ENCODE data around the gene CACNA2D3.

DNA sequence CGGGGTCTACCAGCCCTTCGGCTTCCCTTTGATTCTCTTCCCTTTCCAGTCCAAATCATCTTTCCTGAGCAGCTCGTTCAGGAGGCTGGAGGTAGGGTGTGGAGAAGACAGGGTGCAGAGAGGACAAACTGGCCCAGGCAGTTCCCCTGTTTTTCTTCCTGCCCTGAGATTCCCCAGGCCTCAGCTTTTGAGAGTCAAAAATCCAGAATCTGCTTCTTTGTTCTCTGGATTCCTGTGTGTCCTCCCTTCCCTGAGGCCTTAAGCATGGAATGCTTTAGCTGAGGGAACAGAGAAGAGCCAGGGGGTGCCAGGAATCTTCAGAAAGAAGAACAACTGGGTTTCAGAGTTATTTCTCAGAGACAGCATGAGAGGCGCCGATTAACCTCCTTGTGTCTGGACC is 832.2 kb downstream of the CACNA2D3 start:
- TF ChIP-seq EZH2 (IDR thresholded peaks at IDR 0.05) (no peak), POLR2AphosphoS5 (IDR thresholded peaks at IDR 0.05; ENCODE audit: borderline replicate concordance, low read depth, low read length) (no peak)
